HG03342 (cell line): ENCODE measurements around the gene DNMBP.
"Not testable (repeated sequence)": the region's sequence is repeated elsewhere in the genome, so short reads cannot be mapped to it uniquely, and the experiment has no call there.

ENCODE experiments used
- ATAC-seq: cut with Tn5 transposase; IDR thresholded peaks from one replicate; pipeline ENCODE4 v1.9.1; 2021; ENCODE audit warnings: mild to moderate bottlenecking, moderate library complexity; ENCODE audit not compliant: unreplicated experiment

Gene DNMBP

DNA sequence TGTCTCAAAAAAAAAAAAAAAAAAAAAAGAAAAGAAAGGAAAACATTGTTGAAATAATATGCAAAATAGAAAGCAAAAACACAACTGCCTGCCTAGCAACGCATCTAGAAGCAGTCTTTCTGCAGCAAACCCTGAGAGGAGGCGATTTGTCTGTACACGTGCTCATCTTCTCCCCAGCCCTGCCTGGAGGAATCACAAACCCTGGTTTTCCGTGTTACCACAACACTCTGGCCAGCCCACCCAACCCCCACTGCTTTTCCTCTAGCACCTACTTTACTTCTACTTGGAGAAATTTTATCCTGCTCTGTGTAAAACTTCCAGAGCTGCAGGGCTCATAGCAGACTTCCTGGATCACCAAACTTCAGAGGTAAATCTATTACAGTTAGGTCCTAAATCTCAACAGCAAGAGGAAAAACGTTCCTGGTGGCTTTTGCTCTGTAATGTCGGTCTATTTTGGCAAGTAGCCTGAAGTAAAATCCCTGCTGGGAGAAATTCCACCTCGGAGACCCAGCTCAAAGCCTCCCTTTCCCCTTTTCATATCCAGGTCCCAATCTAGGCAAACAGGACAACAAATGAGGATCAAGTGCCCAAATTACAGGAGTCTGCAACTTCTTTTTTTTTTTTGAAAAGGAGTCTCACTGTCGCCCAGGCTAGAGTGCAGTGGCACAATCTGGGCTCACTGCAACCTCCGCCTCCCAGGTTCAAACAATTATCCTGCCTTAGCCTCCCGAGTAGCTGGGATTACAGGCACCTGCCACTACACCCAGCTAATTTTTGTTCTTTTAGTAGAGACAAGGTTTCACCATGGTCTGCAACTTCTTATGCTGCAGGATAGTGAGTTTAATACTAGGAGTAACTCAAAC is 91.6 kb downstream of the DNMBP start:
- no peak for ATAC-seq

- no peak for ATAC-seq
These were observed 93.0 kb downstream of the DNMBP start for GRCh38 chr10:99916776-99917175.

GRCh38 chr10:99915414-99915813 is 94.3 kb downstream of the DNMBP start:
- no peak for ATAC-seq

DNA sequence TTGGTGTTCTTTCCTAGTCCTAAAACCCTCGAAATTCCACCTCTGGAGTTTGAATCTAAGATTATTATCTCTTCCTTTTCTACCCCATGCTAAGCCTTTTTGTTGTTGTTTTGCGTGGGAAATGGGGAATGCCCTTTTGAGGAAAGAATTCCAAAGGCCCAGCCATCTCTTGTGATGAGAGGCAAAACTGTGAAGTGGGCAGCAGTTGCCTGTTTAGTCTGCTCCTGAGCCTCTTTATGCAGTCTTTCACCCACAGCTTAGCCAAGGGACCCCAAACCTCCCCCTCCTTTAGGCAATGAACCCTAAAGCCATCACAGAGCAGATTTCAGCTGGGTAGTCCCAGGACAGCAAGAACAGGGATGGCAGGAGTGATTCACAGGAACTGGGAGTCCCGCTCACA is 95.5 kb downstream of the DNMBP start:
- ATAC-seq: no peak

DNA sequence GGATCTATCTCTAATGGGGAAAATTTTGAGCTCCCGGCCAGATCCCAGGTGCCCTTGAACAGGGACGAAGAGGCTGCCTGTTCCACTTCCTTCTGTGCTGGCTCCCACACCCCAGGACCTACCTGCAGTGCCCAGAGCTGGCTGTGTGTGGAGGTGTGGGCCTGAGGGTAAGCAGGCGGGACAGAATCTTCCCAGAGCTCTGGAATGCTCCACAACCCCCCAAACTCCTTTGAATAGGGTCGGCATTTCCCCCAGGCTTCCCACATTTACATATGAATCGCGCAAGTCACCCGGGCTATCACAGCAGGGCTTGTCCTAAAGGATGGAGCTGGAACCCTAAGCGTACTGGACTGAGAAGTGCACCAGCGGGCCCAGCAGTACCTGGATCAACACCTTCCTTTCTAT is 95.9 kb downstream of the DNMBP start:
- no peak for ATAC-seq

GRCh38 chr10:99912041-99912440 is 97.7 kb downstream of the DNMBP start:
- no peak for ATAC-seq

DNA sequence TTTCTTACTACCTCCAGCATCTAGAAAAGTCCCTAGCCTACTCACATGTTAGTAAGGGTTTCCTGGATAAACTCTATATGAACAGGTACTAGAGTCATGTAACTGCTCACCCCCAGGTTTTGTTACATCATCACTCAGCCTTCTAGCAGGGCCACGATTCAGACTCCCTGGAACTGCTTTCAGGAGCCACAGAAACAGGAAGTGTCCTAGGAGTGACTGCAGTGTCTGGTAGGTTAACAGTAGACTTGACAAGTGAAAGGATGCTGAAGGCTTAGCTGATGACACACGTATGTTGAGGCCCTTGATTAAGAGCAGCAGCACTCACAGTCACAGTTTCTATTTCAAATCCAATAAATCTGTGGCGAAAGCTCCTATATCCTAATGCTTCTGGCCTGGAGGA is 101.2 kb downstream of the DNMBP start:
- no peak for ATAC-seq

- ATAC-seq: no peak
These were observed 103.3 kb downstream of the DNMBP start for GRCh38 chr10:99906470-99906869.

GRCh38 chr10:99905971-99906370 is 103.8 kb downstream of the DNMBP start:
- no peak for ATAC-seq

DNA sequence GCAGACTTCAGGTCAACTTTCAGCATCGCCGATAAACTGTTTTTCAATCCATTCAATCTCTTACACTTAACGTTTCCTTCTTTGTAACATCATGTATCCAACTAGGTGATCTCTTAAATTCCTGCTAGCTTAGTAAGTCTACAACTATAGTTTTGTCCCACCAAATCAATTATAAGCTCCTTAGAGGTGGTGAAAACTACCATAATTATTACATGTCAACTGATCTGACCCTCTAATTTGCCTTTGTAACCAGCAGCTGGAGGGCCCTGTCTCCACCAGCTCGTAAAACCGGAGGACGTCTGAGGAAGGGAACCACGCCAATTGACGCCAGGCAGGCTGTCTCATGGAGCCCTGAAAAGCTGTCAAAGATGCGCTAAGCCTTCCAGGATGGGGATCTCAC is 113.9 kb downstream of the DNMBP start:
- ATAC-seq: no peak

DNA sequence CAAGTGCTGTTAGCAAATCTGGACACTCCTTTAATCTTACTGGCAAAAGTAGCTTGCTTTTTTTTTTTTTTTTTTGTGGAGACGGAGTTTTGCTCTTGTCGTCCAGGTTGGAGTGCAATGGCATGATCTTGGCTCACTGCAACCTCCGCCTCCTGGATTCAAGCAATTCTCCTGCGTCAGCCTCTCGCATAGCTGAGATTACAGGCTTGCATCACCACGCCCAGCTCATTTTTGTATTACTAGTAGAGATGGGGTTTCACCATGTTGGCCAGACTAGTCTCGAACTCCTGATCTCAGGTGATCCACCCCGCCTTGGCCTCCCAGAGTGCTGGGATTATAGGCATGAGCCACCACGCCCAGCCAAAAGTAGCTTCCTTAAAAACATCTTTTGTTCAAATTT is 114.7 kb downstream of the DNMBP start:
- ATAC-seq: not testable (repeated sequence)

GRCh38 chr10:99894613-99895012 is 115.1 kb downstream of the DNMBP start:
- ATAC-seq: no peak

- ATAC-seq: no peak
These were observed 121.1 kb downstream of the DNMBP start for GRCh38 chr10:99888622-99889021.

DNA sequence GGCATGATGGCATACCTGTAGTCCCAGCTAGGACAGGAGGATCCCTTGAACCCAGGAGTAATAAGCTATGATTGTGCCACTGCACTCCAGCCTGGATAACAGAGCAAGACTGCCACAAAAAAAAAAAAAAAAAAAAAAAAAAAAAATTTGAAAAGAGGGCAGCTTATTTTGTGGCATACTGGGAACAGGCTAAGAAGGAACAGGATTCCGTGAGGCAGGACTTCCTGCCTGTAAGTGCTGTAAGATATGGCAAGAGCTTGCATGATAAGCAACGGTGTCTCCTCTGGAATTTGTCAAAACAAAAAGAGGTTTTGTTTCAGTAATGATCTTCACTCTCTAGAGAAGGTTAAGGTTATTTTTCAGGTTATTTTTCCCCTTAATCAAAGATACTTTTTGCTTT is 126.2 kb downstream of the DNMBP start:
- ATAC-seq: no peak

GRCh38 chr10:99881371-99881770 is 128.4 kb downstream of the DNMBP start:
- ATAC-seq: no peak

DNA sequence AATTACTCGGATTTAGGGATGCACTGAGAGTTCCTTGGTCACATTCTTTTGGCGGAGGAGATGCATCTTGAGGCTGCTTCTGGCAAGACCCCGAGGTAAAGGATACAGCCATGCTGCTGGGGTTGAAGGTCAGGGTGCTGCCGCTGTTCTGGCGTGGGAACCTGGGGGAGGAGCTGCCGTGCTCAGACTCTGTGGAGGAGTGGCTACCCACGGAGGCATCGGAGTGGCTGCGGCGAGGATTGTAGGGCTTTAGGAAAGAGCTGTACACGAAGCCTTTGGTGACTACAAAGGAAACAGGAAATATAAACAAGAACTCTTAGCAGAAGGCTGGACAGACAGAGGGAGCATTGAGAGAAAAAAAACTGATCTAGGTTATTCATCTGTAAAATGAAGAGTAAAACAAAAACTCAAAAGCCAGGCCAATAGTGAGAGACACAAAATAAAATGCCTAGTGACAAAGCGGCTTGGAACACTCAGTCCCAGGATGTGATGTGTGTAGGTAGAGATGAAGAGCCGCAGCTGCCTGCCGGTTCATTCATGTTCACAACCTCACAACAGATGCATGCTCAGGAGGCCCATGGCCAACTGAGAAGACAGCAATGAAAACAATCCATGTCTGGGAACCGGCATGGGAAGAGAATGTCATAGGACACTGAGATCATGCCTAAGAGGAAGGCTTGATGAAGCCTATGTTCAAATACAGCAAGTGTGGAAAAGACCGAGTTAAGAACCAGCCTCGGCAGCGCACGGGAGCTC is 129.5 kb downstream of the DNMBP start:
- ATAC-seq: no peak

DNA sequence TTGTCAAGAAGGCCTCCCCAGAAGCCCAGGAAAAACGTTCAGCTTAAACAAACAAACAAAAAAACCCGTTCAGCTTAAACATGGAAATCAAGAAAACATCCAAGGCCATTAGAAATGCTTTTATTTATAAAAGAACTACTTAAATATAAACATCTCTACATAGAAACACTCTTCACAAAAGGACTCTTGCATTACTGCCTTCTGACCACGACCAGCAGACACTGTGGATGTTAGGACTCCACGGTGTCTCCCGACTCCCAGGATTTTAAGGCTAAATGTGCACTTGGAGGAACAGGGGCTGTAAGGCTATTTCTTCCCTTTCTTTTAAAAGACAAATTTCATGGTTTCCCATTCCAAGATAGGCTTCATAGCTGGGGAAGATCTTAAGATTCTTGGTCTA is 134.3 kb downstream of the DNMBP start:
- ATAC-seq: no peak

DNA sequence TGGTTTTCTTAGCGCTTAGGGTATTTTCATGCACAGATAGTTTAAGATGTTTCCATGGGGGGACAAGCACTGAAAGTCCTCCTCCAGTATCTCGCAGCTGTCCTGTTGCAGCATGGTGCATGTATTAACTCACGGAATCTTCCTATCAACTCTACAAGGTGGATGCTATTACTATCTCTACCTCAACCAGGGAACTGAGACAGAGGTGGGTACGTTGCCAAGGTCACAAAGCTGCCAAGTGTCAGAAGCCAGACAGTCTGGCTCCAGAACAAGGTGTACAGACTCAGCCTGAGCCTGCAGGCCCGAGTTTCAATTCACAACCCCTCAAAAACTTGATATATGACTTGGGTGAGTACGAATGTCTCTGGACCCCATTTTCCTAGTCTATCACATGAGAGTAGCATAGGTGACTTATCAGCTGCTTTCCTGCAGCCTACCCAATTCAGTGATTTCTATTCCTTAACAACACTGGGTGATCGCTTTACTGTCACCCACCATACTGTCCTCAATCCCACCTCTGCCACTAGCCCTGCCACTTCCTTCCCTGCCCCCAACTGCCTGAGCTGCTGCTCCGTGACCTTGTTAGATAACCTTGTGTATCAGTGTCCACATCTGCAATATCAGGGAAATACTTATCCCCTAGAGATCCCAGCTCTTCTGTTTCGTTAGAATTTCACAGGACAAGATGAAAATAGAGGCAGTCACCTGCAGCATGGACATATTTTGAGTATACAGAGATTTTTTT is 135.2 kb downstream of the DNMBP start:
- ATAC-seq: no peak

DNA sequence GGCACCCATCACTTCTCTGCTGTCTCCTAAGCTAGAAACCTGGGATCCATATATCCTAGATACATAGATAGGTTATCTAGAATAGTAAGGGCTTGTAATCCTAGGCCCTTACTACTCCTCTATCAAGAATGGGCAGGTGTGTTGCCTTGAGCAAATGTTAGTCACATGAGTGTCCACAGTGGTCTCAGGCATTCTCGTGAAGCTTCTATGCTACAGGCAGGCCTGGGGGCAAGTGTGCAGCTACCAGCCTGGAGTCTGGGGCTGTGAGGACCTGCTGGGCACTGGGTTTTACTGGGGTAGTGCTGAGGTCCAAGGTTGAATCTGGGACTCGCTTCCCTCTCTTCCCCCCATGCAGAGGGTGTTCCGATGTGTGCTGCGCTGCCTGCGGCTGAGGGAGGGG is 135.9 kb downstream of the DNMBP start:
- no peak for ATAC-seq

GRCh38 chr10:99872367-99873162 is 137.2 kb downstream of the DNMBP start:
- ATAC-seq: no peak
